Measurements from ENCODE around the gene LGALSL.
"Not testable (repeated sequence)": the region's sequence is repeated elsewhere in the genome, so short reads cannot be mapped to it uniquely, and the experiment has no call there.

Gene LGALSL

GRCh38 chr2:64445970-64446369 is 8.0 kb upstream of the LGALSL start:
- not testable (repeated sequence) for DNase-seq

GRCh38 chr2:64447317-64448040 is 6.5 kb upstream of the LGALSL start:
- DNase-seq, result no peak

- no peak for DNase-seq
Observed at GRCh38 chr2:64448041-64448426, 5.9 kb upstream of the LGALSL start.

- no peak for DNase-seq
Observed at GRCh38 chr2:64451051-64451450, 2.9 kb upstream of the LGALSL start.

- DNase-seq, result peak; percentile 75
Observed at GRCh38 chr2:64454386-64455332, 697 bp downstream of the LGALSL start.

- DNase-seq, result no peak
Observed at GRCh38 chr2:64455545-64455944, 1.6 kb downstream of the LGALSL start.

GRCh38 chr2:64456293-64456692 is 2.3 kb downstream of the LGALSL start:
- DNase-seq, result no peak

GRCh38 chr2:64457524-64457923 is 3.6 kb downstream of the LGALSL start:
- no peak for DNase-seq

GRCh38 chr2:64459575-64459974 is 5.6 kb downstream of the LGALSL start:
- DNase-seq, result no peak

GRCh38 chr2:64460330-64460729 is 6.4 kb downstream of the LGALSL start:
- DNase-seq, result no peak

GRCh38 chr2:64461271-64462058 is 7.5 kb downstream of the LGALSL start:
- no peak for DNase-seq

- no peak for DNase-seq
Observed at GRCh38 chr2:64462171-64462570, 8.2 kb downstream of the LGALSL start.

- DNase-seq, result no peak
Observed at GRCh38 chr2:64462940-64463700, 9.2 kb downstream of the LGALSL start.

GRCh38 chr2:64463781-64464180 is 9.8 kb downstream of the LGALSL start:
- DNase-seq, result no peak

GRCh38 chr2:64466478-64467085 is 12.6 kb downstream of the LGALSL start:
- DNase-seq, result no peak

GRCh38 chr2:64467096-64467843 is 13.3 kb downstream of the LGALSL start:
- DNase-seq, result no peak

- no peak for DNase-seq
Observed at GRCh38 chr2:64469261-64469660, 15.3 kb downstream of the LGALSL start.

GRCh38 chr2:64470071-64470470 is 16.1 kb downstream of the LGALSL start:
- no peak for DNase-seq

GRCh38 chr2:64470766-64471295 is 16.9 kb downstream of the LGALSL start:
- no peak for DNase-seq

GRCh38 chr2:64471600-64471999 is 17.6 kb downstream of the LGALSL start:
- no peak for DNase-seq

GRCh38 chr2:64472881-64473280 is 18.9 kb downstream of the LGALSL start:
- DNase-seq, result no peak
